ENCODE measurements around the gene RBCK1.
"Not testable (repeated sequence)": the region's sequence is repeated elsewhere in the genome, so short reads cannot be mapped to it uniquely, and the experiment has no call there.

RBCK1 gene

DNA sequence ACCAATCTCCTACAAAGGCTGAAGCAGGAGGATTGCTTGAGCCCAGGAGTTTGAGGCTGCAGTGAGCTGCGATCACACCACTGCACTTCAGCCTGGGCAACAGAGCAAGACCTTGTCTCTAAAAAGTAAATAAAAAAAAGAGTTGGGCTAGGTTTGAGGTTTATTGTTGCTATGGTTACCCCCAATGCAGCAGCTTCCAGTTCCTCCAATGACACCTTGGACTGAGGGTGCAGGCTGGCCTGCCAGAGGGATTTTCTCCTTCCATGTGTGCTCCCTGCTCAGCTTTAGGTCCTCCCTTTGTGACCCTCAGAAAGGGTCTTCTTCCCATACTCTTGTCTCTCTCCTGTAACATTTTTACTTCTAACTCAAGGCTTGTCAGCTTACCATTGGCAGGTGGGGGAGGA, 64.8 kb downstream of the RBCK1 start:
- DNase-seq (ENCODE audit: low spot score) = no peak

DNA sequence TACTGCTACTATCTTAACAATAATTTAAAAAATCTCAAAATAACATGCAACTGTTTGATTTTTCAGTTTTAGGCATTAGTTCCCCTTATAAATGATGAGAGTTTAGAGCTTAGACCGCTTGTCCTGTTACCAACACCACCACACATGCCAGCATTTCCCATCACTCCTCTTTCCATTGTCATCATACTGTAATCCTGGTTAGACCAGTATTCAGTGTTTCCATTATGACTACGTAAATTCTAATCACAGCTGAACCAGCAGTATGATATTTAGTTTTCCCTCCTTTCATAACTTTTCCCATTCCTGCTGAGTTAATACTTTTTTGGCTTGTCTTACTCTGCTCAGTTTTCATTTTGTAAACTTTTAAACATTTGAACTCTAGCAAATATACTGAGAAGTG, 66.5 kb downstream of the RBCK1 start:
- no peak for DNase-seq (ENCODE audit: low spot score)

DNA sequence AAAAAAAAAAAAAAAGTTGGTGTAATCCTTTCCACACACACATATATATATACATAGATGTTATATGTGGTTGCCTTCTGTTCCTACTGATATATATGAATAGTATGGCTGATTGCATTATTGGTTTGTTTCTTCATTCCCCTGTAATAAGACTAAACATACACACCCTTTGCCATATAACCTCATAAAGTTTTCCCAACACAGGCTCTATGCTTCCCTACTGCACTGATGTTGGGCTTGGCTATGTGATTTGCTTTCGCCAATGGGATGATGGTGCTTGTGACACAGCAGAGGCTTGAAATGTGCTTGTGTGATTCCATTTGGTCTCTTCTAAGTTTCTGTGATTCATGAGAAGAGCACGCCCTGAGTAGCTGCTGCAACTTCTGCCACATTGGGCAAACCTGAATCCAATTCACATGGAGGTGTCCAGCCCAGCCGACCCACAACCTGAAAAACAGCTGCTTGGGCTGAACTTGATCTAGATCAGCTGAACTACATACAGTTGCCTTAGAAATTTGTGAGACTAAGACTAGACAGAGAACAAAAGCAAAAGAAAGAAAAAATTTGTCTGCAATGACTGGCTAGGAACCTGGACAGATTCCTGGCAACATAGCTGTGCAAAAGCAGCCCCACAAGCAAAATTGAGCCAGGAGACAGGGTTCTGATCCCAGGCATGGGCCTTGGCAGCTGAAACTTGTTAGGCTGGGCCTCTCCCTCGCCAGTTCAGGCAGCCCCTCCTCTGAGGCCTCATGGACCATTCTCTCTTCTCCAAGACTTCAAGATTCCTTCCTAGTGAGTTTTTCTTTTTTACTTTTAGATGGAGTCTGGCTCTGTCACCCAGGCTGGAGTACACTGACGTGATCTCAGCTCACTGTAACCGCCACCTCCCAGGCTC, 67.6 kb downstream of the RBCK1 start:
- DNase-seq (ENCODE audit: low spot score) = no peak

DNA sequence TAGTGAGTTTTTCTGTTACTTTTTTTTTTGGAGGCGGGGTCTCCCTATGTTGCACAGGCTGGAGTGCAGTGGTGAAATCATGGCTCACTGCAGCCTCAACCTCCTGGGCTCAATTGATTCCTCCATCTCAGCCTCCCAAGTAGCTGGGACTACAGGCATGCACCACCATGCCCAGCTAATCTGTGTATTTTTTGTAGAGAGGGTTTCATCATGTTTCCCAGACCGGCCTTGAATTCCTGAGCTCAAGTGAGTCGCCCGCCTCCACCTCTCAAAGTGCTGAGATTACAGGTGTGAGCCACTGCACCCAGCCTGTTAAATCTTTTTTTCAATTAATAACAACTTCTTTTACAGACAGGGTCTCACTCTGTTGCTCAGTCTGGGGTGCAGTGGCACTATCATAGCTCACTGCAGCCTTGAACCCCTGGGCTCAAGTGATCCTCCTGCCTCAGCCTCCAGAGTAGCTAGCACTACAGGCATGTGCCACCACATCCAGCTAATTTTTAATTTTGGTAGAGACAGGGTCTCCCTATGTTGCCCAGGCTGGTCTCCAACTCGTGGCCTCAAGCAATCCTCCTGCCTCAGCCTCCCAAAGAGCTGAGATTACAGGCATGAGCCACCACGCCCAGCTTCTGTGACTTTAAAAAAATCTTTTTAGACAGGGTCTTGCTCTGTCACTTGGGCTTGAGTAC, 68.6 kb downstream of the RBCK1 start:
- not testable (repeated sequence) for DNase-seq (ENCODE audit: low spot score)

DNA sequence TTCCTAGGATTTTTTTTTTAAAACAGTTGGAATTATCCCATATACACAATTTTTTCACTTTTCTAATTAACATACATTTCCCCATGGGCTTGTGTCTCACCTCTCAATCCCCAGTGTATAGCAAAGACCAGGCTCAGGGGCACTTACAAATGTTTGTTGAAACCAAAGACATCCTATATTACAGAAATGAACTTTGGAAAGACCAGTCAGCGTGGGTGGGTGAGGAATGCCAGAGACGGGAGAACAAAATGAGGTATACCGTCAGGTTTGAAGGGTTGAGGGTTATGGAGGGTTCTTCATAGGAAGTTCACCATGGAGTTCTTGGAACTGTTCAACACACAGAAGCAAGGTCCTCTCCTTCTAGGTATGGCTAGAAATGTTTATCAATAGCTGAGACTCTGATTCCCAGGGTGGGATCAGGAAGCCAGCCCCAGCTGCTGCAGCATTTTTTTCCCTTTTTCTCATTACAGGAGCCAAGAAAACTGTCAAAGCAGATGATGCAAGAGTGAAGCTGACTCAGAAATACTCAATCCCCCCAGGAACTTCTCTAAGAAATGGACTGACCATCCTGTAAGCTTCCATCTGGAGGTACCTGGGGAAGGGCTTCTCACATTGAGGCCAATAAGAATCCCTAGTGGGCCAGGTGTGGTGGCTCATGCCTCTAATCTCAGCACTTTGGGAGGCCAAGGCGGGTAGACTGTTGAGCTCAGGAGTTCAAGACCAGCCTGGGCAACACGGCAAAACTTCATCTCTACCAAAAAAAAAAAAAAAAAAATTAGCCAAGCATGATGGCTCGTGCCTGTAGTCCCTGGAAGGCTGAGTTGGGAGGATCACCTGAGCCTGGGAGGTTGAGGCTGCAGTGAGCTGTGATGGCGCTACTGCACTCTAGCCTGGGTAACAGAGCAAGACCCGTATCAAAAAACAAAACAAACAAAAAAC, 70.2 kb downstream of the RBCK1 start:
- no peak for DNase-seq (ENCODE audit: low spot score)

DNA sequence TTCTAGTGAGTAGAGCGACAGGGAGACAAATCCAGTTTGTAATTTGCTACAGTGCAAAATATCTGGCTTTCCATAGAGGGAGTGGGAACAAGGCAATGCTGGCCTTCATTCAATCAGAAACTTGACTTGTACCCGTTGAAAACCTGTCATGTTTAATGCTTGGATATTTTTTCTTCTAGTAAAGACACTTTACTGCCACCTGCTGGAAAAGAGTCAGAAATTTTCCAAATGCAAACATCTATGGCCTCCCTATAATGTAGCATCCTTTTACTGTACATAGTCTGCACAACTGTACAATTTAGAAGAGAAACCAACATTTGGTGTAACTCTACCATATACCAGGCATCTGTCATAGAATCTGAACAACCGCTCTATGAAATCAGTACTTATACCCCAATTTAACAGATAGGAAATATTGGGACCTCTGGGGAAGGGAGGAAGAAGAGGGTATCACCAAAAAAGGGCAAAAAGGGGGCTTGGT, 70.9 kb downstream of the RBCK1 start:
- DNase-seq (ENCODE audit: low spot score) = no peak

DNA sequence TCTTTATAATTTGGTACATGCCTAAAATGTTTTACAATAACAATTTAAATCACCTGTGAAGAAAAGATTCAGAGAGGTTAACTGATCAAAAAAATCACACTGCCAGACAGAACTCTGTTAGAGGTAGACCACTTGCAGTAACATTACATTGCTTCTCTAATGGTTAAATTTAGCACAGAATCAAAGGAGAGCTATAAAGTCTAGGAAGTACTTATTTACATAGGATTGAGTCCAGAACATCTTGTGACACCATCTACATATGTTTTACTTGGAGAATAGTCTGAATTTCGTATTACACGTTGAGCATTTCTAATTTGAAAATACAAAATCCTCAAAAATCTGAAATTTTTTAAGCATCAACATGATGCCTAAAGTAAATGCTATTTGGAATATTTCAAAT, 71.4 kb downstream of the RBCK1 start:
- DNase-seq (ENCODE audit: low spot score) = no peak

DNA sequence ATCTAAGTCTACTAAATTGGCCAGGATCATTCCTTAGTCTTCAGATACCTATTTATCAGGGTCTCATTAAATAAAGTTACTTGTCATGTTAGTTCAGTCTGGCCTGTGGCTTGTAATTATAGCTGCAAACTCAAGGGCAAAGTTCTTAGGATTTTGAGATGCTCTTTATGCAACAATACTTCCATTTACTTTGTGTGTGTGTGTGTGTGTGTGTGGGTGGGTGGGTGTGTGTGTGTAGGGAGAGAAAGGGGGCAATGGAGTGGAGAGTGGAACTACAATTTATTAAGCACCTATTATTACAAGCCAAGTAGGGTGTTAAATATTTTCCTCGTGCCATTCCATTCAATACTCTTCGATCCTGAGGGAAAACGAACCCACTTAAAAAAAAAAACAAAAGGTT, 71.9 kb downstream of the RBCK1 start:
- no peak for DNase-seq (ENCODE audit: low spot score)

DNA sequence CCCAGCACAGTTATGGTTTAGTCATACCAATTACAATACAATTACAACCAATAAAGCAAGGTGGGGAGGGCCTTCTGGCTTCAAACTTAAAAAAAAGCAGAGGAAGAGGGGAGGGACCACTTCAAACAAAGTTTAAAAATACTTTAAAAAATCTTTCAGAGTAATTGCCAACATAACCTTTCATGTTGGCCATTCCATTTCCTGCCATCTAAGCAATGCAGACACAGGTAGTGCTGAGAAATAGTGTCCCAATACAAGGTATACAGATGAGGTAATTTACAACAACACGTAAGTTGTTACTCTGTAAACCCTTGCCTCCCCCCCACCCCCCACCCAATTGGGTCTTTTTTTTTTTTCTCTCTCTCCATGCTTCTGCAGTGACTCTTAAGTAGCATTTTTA, 73.1 kb downstream of the RBCK1 start:
- DNase-seq (ENCODE audit: low spot score) = no peak
